GM23338 (cell line): ENCODE results near the gene KCNK5. TPM values are rescaled to one million over a fixed set of nuclear protein-coding genes. Genes with fewer than 3 reads are reported as not detected.

ENCODE experiments used
- ATAC-seq: fragments of 200-7000 bp; cut with Tn5 transposase; 3 replicates; pipeline ENCODE4 v1.9.1; 2020
- DNase-seq: peaks from one replicate; pipeline ENCODE4 v3.0.0-alpha.2; 2015; ENCODE audit warnings: low spot score
- H2AFZ ChIP-seq: fragments of 200-600 bp; sonication (generic); 2 replicates; pipeline ENCODE4 v1.8.0; 2016; ENCODE audit warnings: antibody characterized with exemption, mild to moderate bottlenecking, moderate library complexity
- H3F3A ChIP-seq: fragments of 200-600 bp; sonication (generic); replicated peaks from 2 replicates; pipeline ENCODE4 v1.8.0; 2017; ENCODE audit warnings: antibody characterized with exemption, mixed run types, low read depth
- H3K27ac ChIP-seq: fragments of 200-600 bp; sonication (generic); 2 replicates; pipeline ENCODE4 v1.6.1; 2016; ENCODE audit warnings: low read depth
- H3K27me3 ChIP-seq: fragments of 200-600 bp; sonication (generic); 2 replicates; pipeline ENCODE4 v1.8.0; 2016; ENCODE audit warnings: mild to moderate bottlenecking, mixed run types, moderate library complexity; ENCODE audit not compliant: insufficient read depth
- H3K36me3 ChIP-seq: fragments of 200-600 bp; sonication (generic); 2 replicates; pipeline ENCODE4 v1.8.0; 2016; ENCODE audit warnings: mild to moderate bottlenecking; ENCODE audit not compliant: insufficient read depth
- H3K4me1 ChIP-seq: fragments of 200-600 bp; sonication (generic); 2 replicates; pipeline ENCODE4 v1.8.0; 2016; ENCODE audit warnings: mild to moderate bottlenecking, moderate library complexity; ENCODE audit not compliant: insufficient read depth
- H3K4me2 ChIP-seq: fragments of 200-600 bp; sonication (generic); 2 replicates; pipeline ENCODE4 v1.7.1; 2017; ENCODE audit warnings: mixed run types
- H3K4me3 ChIP-seq: fragments of 200-600 bp; sonication (generic); 2 replicates; pipeline ENCODE4 v1.6.1; 2016; ENCODE audit warnings: mixed run types
- H3K79me2 ChIP-seq: fragments of 200-600 bp; sonication (generic); replicated peaks from 2 replicates; pipeline ENCODE4 v1.8.0; 2017; ENCODE audit warnings: mild to moderate bottlenecking; ENCODE audit not compliant: insufficient read depth
- H3K9me2 ChIP-seq: fragments of 200-600 bp; sonication (generic); 2 replicates; pipeline ENCODE4 v1.8.0; 2017; ENCODE audit not compliant: insufficient read depth
- H4K20me1 ChIP-seq: fragments of 200-600 bp; sonication (generic); replicated peaks from 2 replicates; pipeline ENCODE4 v1.8.0; 2017; ENCODE audit warnings: mild to moderate bottlenecking; ENCODE audit not compliant: insufficient read depth
- H3K27ac Mint-ChIP-seq: 2 replicates; pipeline ENCODE4 v1.8.0; 2020; ENCODE audit warnings: inconsistent platforms, mild to moderate bottlenecking, moderate library complexity, mixed read lengths
- H3K27me3 Mint-ChIP-seq: 3 replicates; pipeline ENCODE4 v1.8.0; 2022; ENCODE audit warnings: low read depth, mild to moderate bottlenecking, moderate library complexity, mixed read lengths, inconsistent platforms; ENCODE audit not compliant: insufficient read depth, poor library complexity
- H3K36me3 Mint-ChIP-seq: 3 replicates; pipeline ENCODE4 v1.8.0; 2021; ENCODE audit warnings: low read depth, mild to moderate bottlenecking, inconsistent platforms, moderate library complexity, mixed read lengths
- H3K4me1 Mint-ChIP-seq: 3 replicates; pipeline ENCODE4 v1.8.0; 2020; ENCODE audit warnings: mild to moderate bottlenecking, inconsistent platforms, mixed read lengths
- H3K4me3 Mint-ChIP-seq: 3 replicates; pipeline ENCODE4 v1.8.0; 2021; ENCODE audit warnings: moderate library complexity, mild to moderate bottlenecking, inconsistent platforms, mixed read lengths
- H3K9me3 Mint-ChIP-seq: 3 replicates; pipeline ENCODE4 v1.8.0; 2020; ENCODE audit warnings: moderate library complexity, mild to moderate bottlenecking, inconsistent platforms, mixed read lengths
- CREB1 ChIP-seq: fragments of 250-450 bp; sonication (Bioruptor Pico); IDR thresholded peaks from 2 replicates; pipeline ENCODE4 v1.5.0; 2020; ENCODE audit warnings: low read depth, mild to moderate bottlenecking, moderate library complexity
- EZH2 ChIP-seq: fragments of 200-600 bp; sonication (generic); IDR thresholded peaks from one replicate; pipeline ENCODE4 v1.8.0; 2017; ENCODE audit warnings: antibody characterized with exemption, mild to moderate bottlenecking, low read depth; ENCODE audit not compliant: unreplicated experiment
- EZH2phosphoT487 ChIP-seq: fragments of 200-600 bp; sonication (generic); IDR thresholded peaks from one replicate; pipeline ENCODE4 v1.8.1; 2018; ENCODE audit warnings: antibody characterized with exemption; ENCODE audit not compliant: unreplicated experiment
- JUNB ChIP-seq: IDR thresholded peaks from one replicate; pipeline ENCODE4 v1.6.1; 2016; ENCODE audit warnings: antibody characterized with exemption; ENCODE audit not compliant: unreplicated experiment
- NANOG ChIP-seq: IDR thresholded peaks from 2 replicates; pipeline ENCODE4 v1.6.1; 2016; ENCODE audit warnings: antibody characterized with exemption, borderline replicate concordance
- POLR2AphosphoS5 ChIP-seq: IDR thresholded peaks from 2 replicates; pipeline ENCODE4 v1.6.1; 2016; ENCODE audit warnings: antibody characterized with exemption, low read depth
- REST ChIP-seq: IDR thresholded peaks from one replicate; pipeline ENCODE4 v1.6.1; 2018; ENCODE audit warnings: antibody characterized with exemption; ENCODE audit not compliant: unreplicated experiment
- STAT1 ChIP-seq: IDR thresholded peaks from one replicate; pipeline ENCODE4 v1.6.1; 2016; ENCODE audit warnings: antibody characterized with exemption; ENCODE audit not compliant: unreplicated experiment
- ZNF114 ChIP-seq: fragments of 250-450 bp; sonication (Bioruptor Pico); IDR thresholded peaks from 2 replicates; pipeline ENCODE4 v1.5.0; 2020; ENCODE audit warnings: mild to moderate bottlenecking, moderate library complexity
- ZNF331 ChIP-seq: fragments of 250-450 bp; sonication (Bioruptor Pico); IDR thresholded peaks from 2 replicates; pipeline ENCODE4 v1.5.0; 2020; ENCODE audit warnings: low read depth, mild to moderate bottlenecking, moderate library complexity
- ZNF462 ChIP-seq: fragments of 250-450 bp; sonication (Bioruptor Pico); IDR thresholded peaks from 2 replicates; pipeline ENCODE4 v1.5.0; 2020; ENCODE audit warnings: mild to moderate bottlenecking, moderate library complexity
- polyA plus RNA-seq: library from polyadenylated mRNA; unstranded; fragments of >200 nt; fragmentation: Nextera tagmentation; extraction: Ambion mirVana; gene quantifications from 2 replicates; pipeline ENCODE4 v1.2.1, GENCODE V29; 2016
- total RNA-seq: library from RNA; depleted of rRNA; stranded (reverse); fragments of >200 nt; shearing (Covaris generic); gene quantifications from 2 replicates; pipeline ENCODE4 v1.2.3, GENCODE V29; 2014
- TF ChIP-seq, protein P1 (sequence below), 2 experiments: fragments of 200-600 bp in 1 of 2; sonication (generic) in 1 of 2; conservative IDR thresholded peaks; 2 replicates each; pipeline versions ENCODE4 v1.5.1 to v1.6.1; 2016 to 2017; ENCODE audit warnings: antibody characterized with exemption in 2 of 2, low read depth in 2 of 2, mild to moderate bottlenecking in 2 of 2, moderate library complexity in 1 of 2
- TF ChIP-seq, protein P2 (sequence below): IDR thresholded peaks from 2 replicates; pipeline ENCODE4 v1.6.1; 2016; ENCODE audit warnings: antibody characterized with exemption

The KCNK5 gene
- total and polyA plus RNA-seq, 2 experiments from 2014 or later, result 9.5 to 57.4 TPM

DNA sequence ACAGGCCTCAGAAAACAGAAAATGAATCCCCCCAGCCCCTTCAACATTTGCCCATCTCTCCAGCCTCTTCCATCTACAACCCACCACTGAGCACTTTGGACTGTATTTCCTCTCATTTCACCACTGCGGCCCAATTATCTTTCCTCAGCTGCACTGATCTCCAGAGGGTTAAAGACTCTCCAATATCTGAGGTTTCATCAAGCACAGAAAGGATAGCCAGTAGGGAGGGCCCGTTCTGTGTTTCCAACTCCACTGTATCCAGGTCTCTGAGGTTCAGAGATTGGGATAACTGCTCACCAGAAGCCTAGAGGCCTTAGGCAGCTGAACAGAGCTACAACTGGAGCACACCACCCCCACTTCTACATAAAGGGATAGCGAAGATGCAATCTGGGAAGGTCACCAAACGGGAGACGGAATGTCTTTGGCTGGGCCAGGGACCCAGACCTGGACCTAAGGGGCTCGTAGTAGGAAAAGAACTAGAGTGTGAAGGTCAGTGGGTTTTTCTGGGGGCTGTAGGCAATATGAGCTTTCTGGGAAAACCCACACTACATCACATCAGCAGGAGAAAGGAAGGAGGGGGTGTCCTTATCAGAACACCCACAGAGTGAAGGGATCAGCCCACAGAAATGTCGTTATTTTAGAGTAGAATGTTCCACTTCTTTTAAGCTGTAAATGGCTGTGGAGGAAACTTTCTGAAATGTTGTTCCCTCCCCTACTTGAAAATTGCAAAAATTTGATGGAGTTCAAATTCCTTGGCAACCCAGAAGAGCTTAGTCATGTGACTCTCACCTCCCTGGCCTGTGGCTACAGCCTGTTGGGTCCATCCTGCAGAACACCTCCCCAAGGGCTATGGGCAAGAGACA, 7.3 kb downstream of the KCNK5 start:
- H3K27me3 Mint-ChIP-seq, result peaks cover 11% of the 10 kb centered on the region
- peaks cover 89% of the 10 kb centered on the region for H3K4me1 ChIP-seq
- no peak overlapping the region; the same call in none of the 2 replicates for H3K27ac Mint-ChIP-seq
- no peak overlapping the region for H3K4me3 Mint-ChIP-seq
- no peak overlapping the region for H3K4me3 ChIP-seq
- ATAC-seq, result no peak
- no peaks in the 10 kb centered on the region for H3K27me3 ChIP-seq
- H3K79me2 ChIP-seq, result peaks cover 100% of the 10 kb centered on the region
- TF ChIP-seq EZH2phosphoT487 (no peak), ZNF331 (CRISPR knock-in tag) (no peak), POLR2AphosphoS5 (no peak), STAT1 (no peak), EZH2 (no peak), ZNF114 (CRISPR knock-in tag) (no peak), CREB1 (no peak), REST (no peak), ZNF462 (CRISPR knock-in tag) (no peak), NANOG (no peak), JUNB (no peak)
- TF ChIP-seq, protein P1, sequence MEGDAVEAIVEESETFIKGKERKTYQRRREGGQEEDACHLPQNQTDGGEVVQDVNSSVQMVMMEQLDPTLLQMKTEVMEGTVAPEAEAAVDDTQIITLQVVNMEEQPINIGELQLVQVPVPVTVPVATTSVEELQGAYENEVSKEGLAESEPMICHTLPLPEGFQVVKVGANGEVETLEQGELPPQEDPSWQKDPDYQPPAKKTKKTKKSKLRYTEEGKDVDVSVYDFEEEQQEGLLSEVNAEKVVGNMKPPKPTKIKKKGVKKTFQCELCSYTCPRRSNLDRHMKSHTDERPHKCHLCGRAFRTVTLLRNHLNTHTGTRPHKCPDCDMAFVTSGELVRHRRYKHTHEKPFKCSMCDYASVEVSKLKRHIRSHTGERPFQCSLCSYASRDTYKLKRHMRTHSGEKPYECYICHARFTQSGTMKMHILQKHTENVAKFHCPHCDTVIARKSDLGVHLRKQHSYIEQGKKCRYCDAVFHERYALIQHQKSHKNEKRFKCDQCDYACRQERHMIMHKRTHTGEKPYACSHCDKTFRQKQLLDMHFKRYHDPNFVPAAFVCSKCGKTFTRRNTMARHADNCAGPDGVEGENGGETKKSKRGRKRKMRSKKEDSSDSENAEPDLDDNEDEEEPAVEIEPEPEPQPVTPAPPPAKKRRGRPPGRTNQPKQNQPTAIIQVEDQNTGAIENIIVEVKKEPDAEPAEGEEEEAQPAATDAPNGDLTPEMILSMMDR (conservative IDR thresholded peaks at IDR 0.05; ENCODE audit: low read depth in 2 of 2), result no peak
- TF ChIP-seq, protein P2, sequence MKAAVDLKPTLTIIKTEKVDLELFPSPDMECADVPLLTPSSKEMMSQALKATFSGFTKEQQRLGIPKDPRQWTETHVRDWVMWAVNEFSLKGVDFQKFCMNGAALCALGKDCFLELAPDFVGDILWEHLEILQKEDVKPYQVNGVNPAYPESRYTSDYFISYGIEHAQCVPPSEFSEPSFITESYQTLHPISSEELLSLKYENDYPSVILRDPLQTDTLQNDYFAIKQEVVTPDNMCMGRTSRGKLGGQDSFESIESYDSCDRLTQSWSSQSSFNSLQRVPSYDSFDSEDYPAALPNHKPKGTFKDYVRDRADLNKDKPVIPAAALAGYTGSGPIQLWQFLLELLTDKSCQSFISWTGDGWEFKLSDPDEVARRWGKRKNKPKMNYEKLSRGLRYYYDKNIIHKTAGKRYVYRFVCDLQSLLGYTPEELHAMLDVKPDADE, result no peak
- H3K27ac ChIP-seq, result no peak overlapping the region
- H3K36me3 Mint-ChIP-seq, result peaks cover 51% of the 10 kb centered on the region
- DNase-seq, result no peak
- H3F3A ChIP-seq, result no peaks in the 10 kb centered on the region
- H3K9me3 Mint-ChIP-seq, result no peaks in the 10 kb centered on the region
- H4K20me1 ChIP-seq, result peaks cover 81% of the 10 kb centered on the region
- H2AFZ ChIP-seq, result no peak overlapping the region
- H3K4me2 ChIP-seq, result no peak overlapping the region
- H3K9me2 ChIP-seq, result no peaks in the 10 kb centered on the region
- H3K4me1 Mint-ChIP-seq, result peaks cover 88% of the 10 kb centered on the region
- peaks cover 12% of the 10 kb centered on the region for H3K36me3 ChIP-seq
